Measurements from ENCODE around the gene IRX6.

Gene IRX6

GRCh38 chr16:55324285-55325079 lies 479 bp downstream of the IRX6 start:
- no peak for DNase-seq

- DNase-seq, result no peak
Observed at GRCh38 chr16:55325080-55325447, 1.1 kb downstream of the IRX6 start.

- DNase-seq, result no peak
Observed at GRCh38 chr16:55325458-55326109, 1.6 kb downstream of the IRX6 start.

- no peak for DNase-seq
Observed at GRCh38 chr16:55326261-55327092, 2.5 kb downstream of the IRX6 start.

- no peak for DNase-seq
Observed at GRCh38 chr16:55328611-55329569, 4.9 kb downstream of the IRX6 start.

GRCh38 chr16:55329791-55330428 lies 5.9 kb downstream of the IRX6 start:
- DNase-seq, result no peak

GRCh38 chr16:55330781-55331647 lies 7.0 kb downstream of the IRX6 start:
- DNase-seq, result no peak

GRCh38 chr16:55331648-55332185 lies 7.7 kb downstream of the IRX6 start:
- DNase-seq, result no peak

GRCh38 chr16:55333684-55334083 lies 9.7 kb downstream of the IRX6 start:
- no peak for DNase-seq

- DNase-seq, result no peak
Observed at GRCh38 chr16:55338646-55339045, 14.6 kb downstream of the IRX6 start.

- no peak for DNase-seq
Observed at GRCh38 chr16:55340445-55340844, 16.4 kb downstream of the IRX6 start.

- no peak for DNase-seq
Observed at GRCh38 chr16:55341681-55342080, 17.7 kb downstream of the IRX6 start.

GRCh38 chr16:55346475-55346874 lies 22.5 kb downstream of the IRX6 start:
- DNase-seq, result no peak

- no peak for DNase-seq
Observed at GRCh38 chr16:55349867-55350266, 25.9 kb downstream of the IRX6 start.

- no peak for DNase-seq
Observed at GRCh38 chr16:55350984-55351383, 27.0 kb downstream of the IRX6 start.

- DNase-seq, result no peak
Observed at GRCh38 chr16:55351936-55352335, 27.9 kb downstream of the IRX6 start.

- no peak for DNase-seq
Observed at GRCh38 chr16:55357241-55357640, 33.2 kb downstream of the IRX6 start.

GRCh38 chr16:55359946-55360345 lies 35.9 kb downstream of the IRX6 start:
- no peak for DNase-seq

- DNase-seq, result no peak
Observed at GRCh38 chr16:55364811-55365210, 40.8 kb downstream of the IRX6 start.

GRCh38 chr16:55367301-55367811 lies 43.4 kb downstream of the IRX6 start:
- DNase-seq, result no peak
